ENCODE results near the gene APP. TPM values are rescaled to one million over a fixed set of nuclear protein-coding genes. Genes with fewer than 3 reads are reported as not detected.
A peak's percentile ranks its signal among the peaks of the same experiment; 100 is the strongest.

APP gene
- total and polyA plus RNA-seq, 2 of the 13 experiments (the other 11 are each of a cell fraction or from before 2014, with no cell fraction given), result 70.6 to 262 TPM

- TF ChIP-seq, protein P1, sequence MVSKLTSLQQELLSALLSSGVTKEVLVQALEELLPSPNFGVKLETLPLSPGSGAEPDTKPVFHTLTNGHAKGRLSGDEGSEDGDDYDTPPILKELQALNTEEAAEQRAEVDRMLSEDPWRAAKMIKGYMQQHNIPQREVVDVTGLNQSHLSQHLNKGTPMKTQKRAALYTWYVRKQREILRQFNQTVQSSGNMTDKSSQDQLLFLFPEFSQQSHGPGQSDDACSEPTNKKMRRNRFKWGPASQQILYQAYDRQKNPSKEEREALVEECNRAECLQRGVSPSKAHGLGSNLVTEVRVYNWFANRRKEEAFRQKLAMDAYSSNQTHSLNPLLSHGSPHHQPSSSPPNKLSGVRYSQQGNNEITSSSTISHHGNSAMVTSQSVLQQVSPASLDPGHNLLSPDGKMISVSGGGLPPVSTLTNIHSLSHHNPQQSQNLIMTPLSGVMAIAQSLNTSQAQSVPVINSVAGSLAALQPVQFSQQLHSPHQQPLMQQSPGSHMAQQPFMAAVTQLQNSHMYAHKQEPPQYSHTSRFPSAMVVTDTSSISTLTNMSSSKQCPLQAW (CRISPR knock-in tag; IDR thresholded peaks at IDR 0.05), result no peak
- TF ChIP-seq ZNF556 (CRISPR knock-in tag; IDR thresholded peaks at IDR 0.05; ENCODE audit: borderline replicate concordance) (no peak), HNRNPK (IDR thresholded peaks at IDR 0.05; ENCODE audit: low read depth, low read length, poor library complexity, severe bottlenecking) (peak; percentile 71), ZNF800 (CRISPR knock-in tag; IDR thresholded peaks at IDR 0.05) (0 out of 2 replicates have a peak, but pooled peaks have one; percentile 29), IRF2 (CRISPR knock-in tag; IDR thresholded peaks at IDR 0.05) (no peak), NFATC3 (CRISPR knock-in tag; IDR thresholded peaks at IDR 0.05) (0 out of 2 replicates have a peak, but pooled peaks have one; percentile 54), NRL (CRISPR knock-in tag; IDR thresholded peaks at IDR 0.05; ENCODE audit: borderline replicate concordance) (0 out of 2 replicates have a peak, but pooled peaks have one; percentile 11)
- TF ChIP-seq, protein P2, sequence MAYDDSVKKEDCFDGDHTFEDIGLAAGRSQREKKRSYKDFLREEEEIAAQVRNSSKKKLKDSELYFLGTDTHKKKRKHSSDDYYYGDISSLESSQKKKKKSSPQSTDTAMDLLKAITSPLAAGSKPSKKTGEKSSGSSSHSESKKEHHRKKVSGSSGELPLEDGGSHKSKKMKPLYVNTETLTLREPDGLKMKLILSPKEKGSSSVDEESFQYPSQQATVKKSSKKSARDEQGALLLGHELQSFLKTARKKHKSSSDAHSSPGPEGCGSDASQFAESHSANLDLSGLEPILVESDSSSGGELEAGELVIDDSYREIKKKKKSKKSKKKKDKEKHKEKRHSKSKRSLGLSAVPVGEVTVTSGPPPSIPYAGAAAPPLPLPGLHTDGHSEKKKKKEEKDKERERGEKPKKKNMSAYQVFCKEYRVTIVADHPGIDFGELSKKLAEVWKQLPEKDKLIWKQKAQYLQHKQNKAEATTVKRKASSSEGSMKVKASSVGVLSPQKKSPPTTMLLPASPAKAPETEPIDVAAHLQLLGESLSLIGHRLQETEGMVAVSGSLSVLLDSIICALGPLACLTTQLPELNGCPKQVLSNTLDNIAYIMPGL (CRISPR knock-in tag; IDR thresholded peaks at IDR 0.05; ENCODE audit: borderline replicate concordance in 1 of 2, low read depth in 1 of 2), result no peak; a peak in 2 of 4 replicates
- TF ChIP-seq, protein P3, sequence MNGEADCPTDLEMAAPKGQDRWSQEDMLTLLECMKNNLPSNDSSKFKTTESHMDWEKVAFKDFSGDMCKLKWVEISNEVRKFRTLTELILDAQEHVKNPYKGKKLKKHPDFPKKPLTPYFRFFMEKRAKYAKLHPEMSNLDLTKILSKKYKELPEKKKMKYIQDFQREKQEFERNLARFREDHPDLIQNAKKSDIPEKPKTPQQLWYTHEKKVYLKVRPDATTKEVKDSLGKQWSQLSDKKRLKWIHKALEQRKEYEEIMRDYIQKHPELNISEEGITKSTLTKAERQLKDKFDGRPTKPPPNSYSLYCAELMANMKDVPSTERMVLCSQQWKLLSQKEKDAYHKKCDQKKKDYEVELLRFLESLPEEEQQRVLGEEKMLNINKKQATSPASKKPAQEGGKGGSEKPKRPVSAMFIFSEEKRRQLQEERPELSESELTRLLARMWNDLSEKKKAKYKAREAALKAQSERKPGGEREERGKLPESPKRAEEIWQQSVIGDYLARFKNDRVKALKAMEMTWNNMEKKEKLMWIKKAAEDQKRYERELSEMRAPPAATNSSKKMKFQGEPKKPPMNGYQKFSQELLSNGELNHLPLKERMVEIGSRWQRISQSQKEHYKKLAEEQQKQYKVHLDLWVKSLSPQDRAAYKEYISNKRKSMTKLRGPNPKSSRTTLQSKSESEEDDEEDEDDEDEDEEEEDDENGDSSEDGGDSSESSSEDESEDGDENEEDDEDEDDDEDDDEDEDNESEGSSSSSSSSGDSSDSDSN (CRISPR knock-in tag; IDR thresholded peaks at IDR 0.05), result 0 out of 2 replicates have a peak, but pooled peaks have one; percentile 38
Measured at GRCh38 chr21:26169611-26170470, 729 bp downstream of the APP start (continued).

Measured in HepG2 (cell line).